ENCODE data around the gene PALD1.

Gene PALD1

DNA sequence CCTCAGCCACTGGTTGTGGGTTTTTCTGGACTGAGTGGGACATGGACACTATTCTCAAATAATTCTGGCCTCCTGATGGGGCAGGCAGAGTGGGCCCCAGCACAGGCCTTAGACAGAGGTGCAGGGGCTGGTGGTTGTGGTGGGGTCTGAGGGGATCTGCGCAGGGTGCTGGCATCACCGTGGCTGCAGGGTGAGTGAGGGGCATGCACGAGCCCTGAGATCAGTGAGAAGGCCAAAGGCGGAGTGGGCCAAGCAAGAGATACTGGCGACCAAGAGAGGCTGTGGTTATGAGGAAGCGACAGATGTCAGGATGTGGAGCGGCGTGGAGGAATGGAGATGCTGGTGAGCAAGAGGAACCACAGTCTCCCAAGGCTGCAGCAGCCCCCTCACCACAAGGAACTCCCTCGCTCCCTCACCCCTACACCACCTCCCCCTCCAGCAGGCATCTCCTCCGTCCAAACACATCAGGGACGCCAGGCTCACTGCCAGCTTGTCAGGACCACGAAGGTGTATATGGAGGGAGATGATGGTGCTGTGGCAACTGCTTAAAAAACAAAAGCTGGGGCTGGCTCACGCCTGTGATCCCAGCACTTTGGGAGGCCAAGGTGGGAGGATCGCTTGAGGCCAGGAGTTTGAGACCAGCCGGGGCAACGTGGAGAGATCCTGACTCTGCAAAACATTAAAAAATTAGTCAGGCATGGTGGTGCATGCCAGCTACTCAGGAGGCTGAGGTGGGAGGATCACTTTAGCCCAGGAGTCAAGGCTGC, 114.4 kb downstream of the PALD1 start:
- H3K4ac ChIP-seq (ENCODE audit: low read length): no peak overlapping the region
- no peak overlapping the region for H4K8ac ChIP-seq (ENCODE audit: low read depth, low read length)
- WGBS, 2 donors (ENCODE audit: extremely low coverage in 2 of 2, insufficient read length in 2 of 2, insufficient replicate concordance in 1 of 2): no CpG with 5 or more reads among the region's 16 CpGs

DNA sequence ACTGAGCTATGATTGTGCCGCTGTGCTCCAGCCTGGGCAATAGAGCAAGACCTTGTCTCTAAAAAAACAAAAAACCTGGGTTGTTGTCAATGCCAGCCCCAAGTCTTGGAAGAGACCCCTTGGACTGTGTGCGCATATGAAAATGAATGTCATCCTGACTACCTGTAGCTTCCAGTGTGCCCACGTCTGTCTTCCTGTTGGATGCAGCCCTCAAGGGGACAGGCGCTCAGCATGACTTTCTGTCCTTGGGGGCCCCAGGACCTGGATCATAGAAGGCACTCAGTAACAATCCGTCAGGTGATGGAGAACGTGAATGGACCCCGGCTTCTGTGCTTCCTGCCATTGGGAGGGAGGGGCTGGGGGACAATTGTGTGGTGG, 114.9 kb downstream of the PALD1 start:
- no CpG with 5 or more reads among the region's 7 CpGs for WGBS, 2 donors (ENCODE audit: extremely low coverage in 2 of 2, insufficient read length in 2 of 2, insufficient replicate concordance in 1 of 2)
- no peak overlapping the region for H3K4me2 ChIP-seq (ENCODE audit: insufficient read depth, low read length, poor library complexity, severe bottlenecking)
- H3K4me1 ChIP-seq (ENCODE audit: control insufficient read depth in 2 of 2, insufficient read depth in 1 of 2, low read depth in 1 of 2, low read length in 2 of 2): peaks cover 0 to 1% of the 10 kb centered on the region in 2 donors
- H2AFZ ChIP-seq (ENCODE audit: low read length): no peak overlapping the region
- H3K27me3 ChIP-seq (ENCODE audit: control insufficient read depth in 3 of 3, insufficient read depth in 3 of 3, low read depth in 1 of 3, low read length in 3 of 3): peaks cover 0 to 15% (median 0%) of the 10 kb centered on the region in 3 experiments
- no peak overlapping the region for H4K8ac ChIP-seq (ENCODE audit: low read depth, low read length)
- H3K23ac ChIP-seq (ENCODE audit: low read depth, low read length, poor library complexity): no peak overlapping the region
- H3K4me3 ChIP-seq (ENCODE audit: low read length in 2 of 2): no peak overlapping the region
- H3K9me3 ChIP-seq (replicated peaks in 1 of 2; ENCODE audit: control insufficient read depth in 2 of 2, insufficient read depth in 1 of 2, low read depth in 1 of 2, low read length in 2 of 2): no peaks in the 10 kb centered on the region
- H2BK15ac ChIP-seq (ENCODE audit: low read length): no peak overlapping the region
- H3K79me1 ChIP-seq (ENCODE audit: low read depth, low read length): no peaks in the 10 kb centered on the region
- H3K4ac ChIP-seq (ENCODE audit: low read length): no peak overlapping the region
- no peak overlapping the region for H3K9ac ChIP-seq (ENCODE audit: low read depth, low read length, poor library complexity)
- H3K18ac ChIP-seq (ENCODE audit: low read length): no peak overlapping the region
- no peak overlapping the region for H2AK5ac ChIP-seq (ENCODE audit: low read depth, low read length)
- H2BK12ac ChIP-seq (ENCODE audit: low read length): no peak overlapping the region
- no peak overlapping the region for H2BK5ac ChIP-seq (ENCODE audit: low read length)
- DNase-seq (ENCODE audit: low spot score): no peak
- no peaks in the 10 kb centered on the region for H3K36me3 ChIP-seq (replicated peaks in 1 of 2; ENCODE audit: control insufficient read depth in 2 of 2, insufficient read depth in 2 of 2, low read length in 2 of 2)
- no peak overlapping the region for H4K91ac ChIP-seq (ENCODE audit: low read depth, low read length, poor library complexity)
- H2BK120ac ChIP-seq (ENCODE audit: low read depth, low read length): no peak overlapping the region
- no peak overlapping the region for H3K14ac ChIP-seq (ENCODE audit: low read length)
- no peak overlapping the region for H3K27ac ChIP-seq (replicated peaks; ENCODE audit: low read length)

More for the DNA sequence above, 114.4 kb downstream of the PALD1 start:
- no peak overlapping the region for H2BK12ac ChIP-seq (ENCODE audit: low read length)
- no peaks in the 10 kb centered on the region for H3K36me3 ChIP-seq (replicated peaks in 1 of 2; ENCODE audit: control insufficient read depth in 2 of 2, insufficient read depth in 2 of 2, low read length in 2 of 2)
- no peak for DNase-seq (ENCODE audit: low spot score)
- peaks cover 0 to 15% (median 0%) of the 10 kb centered on the region in 3 experiments for H3K27me3 ChIP-seq (ENCODE audit: control insufficient read depth in 3 of 3, insufficient read depth in 3 of 3, low read depth in 1 of 3, low read length in 3 of 3)
- no peak overlapping the region for H3K27ac ChIP-seq (replicated peaks; ENCODE audit: low read length)
- H2BK5ac ChIP-seq (ENCODE audit: low read length): no peak overlapping the region
- peaks cover 0 to 1% of the 10 kb centered on the region in 2 donors for H3K4me1 ChIP-seq (ENCODE audit: control insufficient read depth in 2 of 2, insufficient read depth in 1 of 2, low read depth in 1 of 2, low read length in 2 of 2)
- no peak overlapping the region for H2AFZ ChIP-seq (ENCODE audit: low read length)
- no peaks in the 10 kb centered on the region for H3K79me1 ChIP-seq (ENCODE audit: low read depth, low read length)
- H2BK15ac ChIP-seq (ENCODE audit: low read length): no peak overlapping the region
- H3K9me3 ChIP-seq (replicated peaks in 1 of 2; ENCODE audit: control insufficient read depth in 2 of 2, insufficient read depth in 1 of 2, low read depth in 1 of 2, low read length in 2 of 2): no peaks in the 10 kb centered on the region
- H3K18ac ChIP-seq (ENCODE audit: low read length): peak overlapping the region; percentile 22
- H2AK5ac ChIP-seq (ENCODE audit: low read depth, low read length): peak overlapping the region; percentile 68
- no peak overlapping the region for H3K4me2 ChIP-seq (ENCODE audit: insufficient read depth, low read length, poor library complexity, severe bottlenecking)
- no peak overlapping the region for H3K9ac ChIP-seq (ENCODE audit: low read depth, low read length, poor library complexity)
- no peak overlapping the region for H3K14ac ChIP-seq (ENCODE audit: low read length)
- no peak overlapping the region for H3K4me3 ChIP-seq (ENCODE audit: low read length in 2 of 2)
- H4K91ac ChIP-seq (ENCODE audit: low read depth, low read length, poor library complexity): no peak overlapping the region
- H2BK120ac ChIP-seq (ENCODE audit: low read depth, low read length): no peak overlapping the region
- H3K23ac ChIP-seq (ENCODE audit: low read depth, low read length, poor library complexity): peak overlapping the region; percentile 25

DNA sequence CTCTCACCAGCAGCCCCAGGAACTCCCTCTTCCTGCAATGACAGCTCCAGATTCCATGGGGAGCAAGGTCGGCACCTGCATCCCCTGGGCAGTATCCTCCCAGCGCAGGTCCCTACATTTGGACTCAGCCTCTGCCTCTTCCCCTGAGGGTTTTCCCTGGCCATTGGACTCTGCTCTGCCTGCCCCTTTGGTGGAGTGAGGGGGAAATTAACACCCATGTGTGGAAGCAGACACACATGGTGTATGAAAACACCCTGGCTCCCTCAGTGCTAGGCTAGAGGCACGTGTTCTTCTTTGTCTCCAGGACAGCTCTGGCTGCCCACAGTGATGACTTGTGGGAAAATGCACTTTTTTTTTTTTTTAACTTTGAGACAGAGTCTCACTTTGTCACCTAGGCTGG, 115.6 kb downstream of the PALD1 start:
- Histone ChIP-seq H2BK120ac (ENCODE audit: low read depth, low read length) (no peak overlapping the region), H3K4me2 (ENCODE audit: insufficient read depth, low read length, poor library complexity, severe bottlenecking) (no peak overlapping the region), H3K4ac (ENCODE audit: low read length) (no peak overlapping the region), H2BK12ac (ENCODE audit: low read length) (no peak overlapping the region), H3K27ac (replicated peaks; ENCODE audit: low read length) (no peak overlapping the region), H3K9ac (ENCODE audit: low read depth, low read length, poor library complexity) (no peak overlapping the region), H4K91ac (ENCODE audit: low read depth, low read length, poor library complexity) (no peak overlapping the region), H3K9me3 (replicated peaks in 1 of 2; ENCODE audit: control insufficient read depth in 2 of 2, insufficient read depth in 1 of 2, low read depth in 1 of 2, low read length in 2 of 2) (no peaks in the 10 kb centered on the region), H2AK5ac (ENCODE audit: low read depth, low read length) (no peak overlapping the region), H2AFZ (ENCODE audit: low read length) (no peak overlapping the region), H3K4me3 (ENCODE audit: low read length in 2 of 2) (no peak overlapping the region), H3K27me3 (ENCODE audit: control insufficient read depth in 3 of 3, insufficient read depth in 3 of 3, low read depth in 1 of 3, low read length in 3 of 3) (peaks cover 0 to 15% (median 0%) of the 10 kb centered on the region in 3 experiments), H3K36me3 (replicated peaks in 1 of 2; ENCODE audit: control insufficient read depth in 2 of 2, insufficient read depth in 2 of 2, low read length in 2 of 2) (no peaks in the 10 kb centered on the region), H4K8ac (ENCODE audit: low read depth, low read length) (no peak overlapping the region), H2BK5ac (ENCODE audit: low read length) (no peak overlapping the region), H3K79me1 (ENCODE audit: low read depth, low read length) (no peaks in the 10 kb centered on the region), H3K23ac (ENCODE audit: low read depth, low read length, poor library complexity) (no peak overlapping the region), H2BK15ac (ENCODE audit: low read length) (no peak overlapping the region), H3K14ac (ENCODE audit: low read length) (no peak overlapping the region), H3K4me1 (ENCODE audit: control insufficient read depth in 2 of 2, insufficient read depth in 1 of 2, low read depth in 1 of 2, low read length in 2 of 2) (peaks cover 0 to 1% of the 10 kb centered on the region in 2 donors), H3K18ac (ENCODE audit: low read length) (peak overlapping the region; percentile 11)
- DNase-seq (ENCODE audit: low spot score): no peak
- WGBS, 2 donors (ENCODE audit: extremely low coverage in 2 of 2, insufficient read length in 2 of 2, insufficient replicate concordance in 1 of 2): no CpG with 5 or more reads among the region's 3 CpGs

DNA sequence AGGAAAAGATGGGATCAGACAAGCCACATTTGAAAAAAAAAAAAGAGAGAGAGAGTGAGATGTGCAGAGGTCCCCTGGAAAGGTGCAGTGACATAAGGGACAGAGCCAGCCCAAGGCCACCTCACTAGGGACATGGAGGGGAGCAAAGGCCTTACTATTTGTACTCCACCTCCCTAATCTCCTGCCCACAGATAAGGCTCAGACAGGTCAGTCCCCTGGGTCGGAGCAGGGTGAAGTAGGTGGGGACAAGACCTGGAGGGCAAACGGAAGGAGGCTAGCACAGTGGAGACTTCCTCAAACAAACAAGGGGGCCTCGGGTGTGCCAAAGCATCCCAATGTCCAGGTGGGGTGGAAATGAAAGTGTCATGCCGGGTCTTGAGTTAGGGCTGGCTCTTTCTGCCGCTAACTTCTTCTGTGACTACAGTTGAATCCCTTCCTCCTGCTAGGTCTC, 117.0 kb downstream of the PALD1 start:
- Histone ChIP-seq H3K36me3 (replicated peaks in 1 of 2; ENCODE audit: control insufficient read depth in 2 of 2, insufficient read depth in 2 of 2, low read length in 2 of 2) (no peaks in the 10 kb centered on the region), H3K27ac (replicated peaks; ENCODE audit: low read length) (no peak overlapping the region), H4K8ac (ENCODE audit: low read depth, low read length) (no peak overlapping the region), H2BK5ac (ENCODE audit: low read length) (no peak overlapping the region), H3K23ac (ENCODE audit: low read depth, low read length, poor library complexity) (no peak overlapping the region), H2BK15ac (ENCODE audit: low read length) (no peak overlapping the region), H3K14ac (ENCODE audit: low read length) (no peak overlapping the region), H3K4ac (ENCODE audit: low read length) (no peak overlapping the region), H3K4me3 (ENCODE audit: low read length in 2 of 2) (no peak overlapping the region), H2AFZ (ENCODE audit: low read length) (no peak overlapping the region), H3K4me2 (ENCODE audit: insufficient read depth, low read length, poor library complexity, severe bottlenecking) (no peak overlapping the region), H2BK120ac (ENCODE audit: low read depth, low read length) (no peak overlapping the region), H3K9me3 (replicated peaks in 1 of 2; ENCODE audit: control insufficient read depth in 2 of 2, insufficient read depth in 1 of 2, low read depth in 1 of 2, low read length in 2 of 2) (no peaks in the 10 kb centered on the region), H2BK12ac (ENCODE audit: low read length) (no peak overlapping the region), H3K27me3 (ENCODE audit: control insufficient read depth in 3 of 3, insufficient read depth in 3 of 3, low read depth in 1 of 3, low read length in 3 of 3) (peaks cover 0 to 15% (median 0%) of the 10 kb centered on the region in 3 experiments), H2AK5ac (ENCODE audit: low read depth, low read length) (no peak overlapping the region), H3K18ac (ENCODE audit: low read length) (no peak overlapping the region), H3K79me1 (ENCODE audit: low read depth, low read length) (no peaks in the 10 kb centered on the region), H4K91ac (ENCODE audit: low read depth, low read length, poor library complexity) (no peak overlapping the region), H3K9ac (ENCODE audit: low read depth, low read length, poor library complexity) (no peak overlapping the region), H3K4me1 (ENCODE audit: control insufficient read depth in 2 of 2, insufficient read depth in 1 of 2, low read depth in 1 of 2, low read length in 2 of 2) (peaks cover 0 to 1% of the 10 kb centered on the region in 2 donors)
- no CpG with 5 or more reads among the region's 5 CpGs for WGBS, 2 donors (ENCODE audit: extremely low coverage in 2 of 2, insufficient read length in 2 of 2, insufficient replicate concordance in 1 of 2)
- DNase-seq (ENCODE audit: low spot score): no peak
